HG03066 (cell line): Measurements from ENCODE around the gene ZNF562.
A peak's percentile ranks its signal among the peaks of the same experiment; 100 is the strongest.
"Not testable (repeated sequence)": the region's sequence is repeated elsewhere in the genome, so short reads cannot be mapped to it uniquely, and the experiment has no call there.

Source experiments
- ATAC-seq: cut with Tn5 transposase; IDR thresholded peaks from one replicate; pipeline ENCODE4 v1.9.1; 2021; ENCODE audit warnings: low read depth; ENCODE audit not compliant: unreplicated experiment

ZNF562 gene

GRCh38 chr19:9674663-9675357 lies at the start of gene ZNF562:
ZNF562 (minus strand) TSS chr19:9675100; CDS start chr19:9660744, 14,356 bp downstream.
- ATAC-seq: peak; percentile 54

- no peak for ATAC-seq
Observed at GRCh38 chr19:9724157-9724556, 49.3 kb upstream of the ZNF562 start.

- ATAC-seq: no peak
Observed at GRCh38 chr19:9721861-9722260, 47.0 kb upstream of the ZNF562 start.

- ATAC-seq: no peak
Observed at GRCh38 chr19:9720541-9720940, 45.6 kb upstream of the ZNF562 start.

GRCh38 chr19:9711815-9712214 lies 36.9 kb upstream of the ZNF562 start:
- ATAC-seq: no peak

- ATAC-seq: no peak
Observed at GRCh38 chr19:9709305-9709704, 34.4 kb upstream of the ZNF562 start.

- ATAC-seq: no peak
Observed at GRCh38 chr19:9705836-9706235, 30.9 kb upstream of the ZNF562 start.

GRCh38 chr19:9702186-9702585 lies 27.3 kb upstream of the ZNF562 start:
- ATAC-seq: no peak

GRCh38 chr19:9700229-9700981 lies 25.5 kb upstream of the ZNF562 start:
- no peak for ATAC-seq

GRCh38 chr19:9690301-9690700 lies 15.4 kb upstream of the ZNF562 start:
- ATAC-seq: not testable (repeated sequence)

GRCh38 chr19:9679996-9680395 lies 5.1 kb upstream of the ZNF562 start:
- not testable (repeated sequence) for ATAC-seq

- ATAC-seq: peak; percentile 38
Observed at GRCh38 chr19:9675358-9675901, 530 bp upstream of the ZNF562 start.

GRCh38 chr19:9673912-9674662 lies 813 bp downstream of the ZNF562 start:
- no peak for ATAC-seq

GRCh38 chr19:9672893-9673292 lies 2.0 kb downstream of the ZNF562 start:
- no peak for ATAC-seq

- ATAC-seq: no peak
Observed at GRCh38 chr19:9671655-9672054, 3.2 kb downstream of the ZNF562 start.

- ATAC-seq: no peak
Observed at GRCh38 chr19:9668544-9668943, 6.4 kb downstream of the ZNF562 start.

GRCh38 chr19:9667898-9668297 lies 7.0 kb downstream of the ZNF562 start:
- no peak for ATAC-seq

GRCh38 chr19:9658769-9659168 lies 16.1 kb downstream of the ZNF562 start:
- ATAC-seq: no peak

- not testable (repeated sequence) for ATAC-seq
Observed at GRCh38 chr19:9653066-9653555, 21.8 kb downstream of the ZNF562 start.

GRCh38 chr19:9651464-9651863 lies 23.4 kb downstream of the ZNF562 start:
- not testable (repeated sequence) for ATAC-seq

- ATAC-seq: no peak
Observed at GRCh38 chr19:9650345-9650744, 24.6 kb downstream of the ZNF562 start.
